ENCODE measurements around the gene GRID2IP.

GRID2IP gene

DNA sequence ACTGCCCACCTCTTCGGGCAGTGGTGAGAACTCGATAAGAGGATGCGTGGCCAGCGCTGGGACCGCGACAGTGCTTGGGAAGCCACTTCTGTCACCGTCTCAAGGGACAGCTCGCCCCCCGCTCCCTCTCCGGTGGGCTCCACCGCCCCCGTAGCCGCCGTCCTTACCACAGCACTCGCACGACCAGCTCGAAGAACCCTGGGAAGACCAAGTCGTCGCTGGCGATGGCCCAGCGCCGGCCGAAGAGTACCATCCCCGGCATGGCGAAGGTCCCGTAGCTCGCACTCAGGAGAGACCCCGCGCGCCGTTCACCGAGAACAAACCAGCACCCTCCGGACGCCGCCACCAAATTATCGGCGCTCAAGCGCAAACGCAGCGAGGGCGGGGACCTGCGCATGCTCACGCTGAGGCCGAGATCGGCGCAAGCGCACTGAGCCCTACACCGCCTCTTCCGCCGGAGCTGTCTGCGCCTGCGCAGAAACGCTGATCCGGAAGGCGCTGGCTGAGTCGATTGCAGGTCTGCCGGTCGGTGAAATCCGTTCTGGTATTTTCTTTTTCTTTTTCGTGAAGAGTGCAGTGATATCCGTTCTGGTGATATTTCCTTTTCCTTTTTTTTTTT is 103.6 kb downstream of the GRID2IP start, which contains the start of gene DAGLB:
Gene DAGLB, minus strand, starts transcription at position 374 of the 619 bp plus-strand sequence. Its CDS starts 112 bp downstream, at position 262.
- peak; percentile 75 for DNase-seq (ENCODE audit: low read depth)

Data from GM04504 (cell line).